HS-27A (cell line): ENCODE data around the gene KIF3B.
"Not testable (repeated sequence)": the region's sequence is repeated elsewhere in the genome, so short reads cannot be mapped to it uniquely, and the experiment has no call there.

ENCODE experiments used
- DNase-seq: peaks from one replicate; pipeline ENCODE4 v3.0.0-alpha.2; 2012; ENCODE audit warnings: low read depth, missing footprints

The KIF3B gene

GRCh38 chr20:32330555-32330897, 53.1 kb downstream of the KIF3B start:
- DNase-seq, result no peak

- DNase-seq, result no peak
Observed at GRCh38 chr20:32332614-32333013, 55.2 kb downstream of the KIF3B start.

- DNase-seq, result no peak
Observed at GRCh38 chr20:32333181-32333987, 55.9 kb downstream of the KIF3B start.

- DNase-seq, result no peak
Observed at GRCh38 chr20:32333988-32334885, 56.8 kb downstream of the KIF3B start.

- no peak for DNase-seq
Observed at GRCh38 chr20:32336918-32337347, 59.5 kb downstream of the KIF3B start.

- no peak for DNase-seq
Observed at GRCh38 chr20:32337937-32338661, 60.6 kb downstream of the KIF3B start.

- DNase-seq, result no peak
Observed at GRCh38 chr20:32338665-32339064, 61.2 kb downstream of the KIF3B start.

GRCh38 chr20:32339116-32339515, 61.7 kb downstream of the KIF3B start:
- DNase-seq, result no peak

- DNase-seq, result not testable (repeated sequence)
Observed at GRCh38 chr20:32341053-32341452, 63.6 kb downstream of the KIF3B start.

GRCh38 chr20:32343439-32343838, 66.0 kb downstream of the KIF3B start:
- DNase-seq, result no peak

GRCh38 chr20:32344835-32345506, 67.5 kb downstream of the KIF3B start:
- DNase-seq, result no peak

GRCh38 chr20:32348207-32348606, 70.8 kb downstream of the KIF3B start:
- no peak for DNase-seq

- DNase-seq, result no peak
Observed at GRCh38 chr20:32350421-32350820, 73.0 kb downstream of the KIF3B start.

- DNase-seq, result no peak
Observed at GRCh38 chr20:32352121-32352720, 74.8 kb downstream of the KIF3B start.

- DNase-seq, result no peak
Observed at GRCh38 chr20:32353848-32354496, 76.5 kb downstream of the KIF3B start.

GRCh38 chr20:32354592-32355416, 77.4 kb downstream of the KIF3B start:
- peak; percentile 90 for DNase-seq

- DNase-seq, result no peak
Observed at GRCh38 chr20:32355417-32355841, 78.0 kb downstream of the KIF3B start.

GRCh38 chr20:32355907-32356621, 78.6 kb downstream of the KIF3B start:
- peak; percentile 93 for DNase-seq
